Activated CD4-positive, alpha-beta T cell treated with anti-CD3 and anti-CD28 coated beads, Interleukin-2, amount 50 U/mL, for 1 hour (primary cell): ENCODE measurements around the gene RNF130.
"Not testable (repeated sequence)": the region's sequence is repeated elsewhere in the genome, so short reads cannot be mapped to it uniquely, and the experiment has no call there.

Experiments
- DNase-seq: peaks from one replicate; pipeline ENCODE4 v3.0.0-alpha.2; 2020

RNF130 gene

GRCh38 chr5:179964015-179964414 is 107.5 kb downstream of the RNF130 start:
- DNase-seq: no peak

GRCh38 chr5:179963375-179963774 is 108.2 kb downstream of the RNF130 start:
- DNase-seq: no peak

DNA sequence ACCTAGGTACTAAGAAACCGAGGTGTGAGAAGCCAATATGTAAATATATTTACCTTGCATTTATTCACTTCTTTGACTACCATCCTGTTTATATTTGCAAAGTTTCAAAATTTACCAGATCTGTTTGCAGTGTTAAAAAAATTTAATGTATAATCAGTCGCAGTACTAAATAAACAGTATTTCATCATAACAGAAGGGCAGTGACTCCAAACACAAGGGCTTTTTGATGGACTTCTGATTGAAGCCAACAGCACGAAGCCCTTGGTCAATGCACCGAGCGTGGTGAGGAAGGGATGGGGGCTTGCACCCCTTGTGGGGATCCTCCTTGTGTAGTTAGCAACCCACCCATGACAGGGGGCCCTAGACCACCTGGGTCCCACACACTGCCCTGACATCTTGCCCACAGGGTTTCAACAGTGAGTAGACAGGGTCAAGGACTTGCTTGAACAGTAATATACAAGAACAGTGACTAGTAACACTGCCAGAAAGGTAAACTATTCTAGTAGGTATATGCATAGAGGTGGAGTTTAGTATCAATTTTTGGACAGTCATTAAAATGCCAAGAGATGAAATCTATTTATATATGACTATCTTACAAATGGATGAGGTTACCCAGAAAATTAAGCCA is 111.2 kb downstream of the RNF130 start:
- DNase-seq: no peak

DNA sequence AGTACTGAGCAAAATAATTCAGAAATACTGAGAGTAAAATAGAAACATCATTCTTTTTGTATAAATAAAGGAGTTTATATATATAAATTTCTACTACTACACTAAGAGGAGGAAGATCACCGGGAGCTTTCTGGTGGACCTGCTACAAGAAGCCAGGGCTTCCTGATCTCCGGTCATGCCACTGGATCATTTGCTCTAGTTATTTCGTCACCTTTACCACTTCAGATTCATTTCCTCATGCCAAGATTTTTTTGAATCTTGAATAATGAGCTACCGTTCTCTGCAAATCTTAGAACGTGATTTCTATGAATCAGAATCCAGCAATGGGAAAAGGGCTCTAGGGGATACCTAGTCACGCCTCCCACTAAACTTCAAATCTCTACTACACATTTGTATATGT is 111.9 kb downstream of the RNF130 start:
- DNase-seq: no peak

GRCh38 chr5:179959118-179959517 is 112.4 kb downstream of the RNF130 start:
- not testable (repeated sequence) for DNase-seq

- DNase-seq: no peak
Observed at GRCh38 chr5:179955630-179956029, 115.9 kb downstream of the RNF130 start.

- no peak for DNase-seq
Observed at GRCh38 chr5:179955062-179955461, 116.5 kb downstream of the RNF130 start.

DNA sequence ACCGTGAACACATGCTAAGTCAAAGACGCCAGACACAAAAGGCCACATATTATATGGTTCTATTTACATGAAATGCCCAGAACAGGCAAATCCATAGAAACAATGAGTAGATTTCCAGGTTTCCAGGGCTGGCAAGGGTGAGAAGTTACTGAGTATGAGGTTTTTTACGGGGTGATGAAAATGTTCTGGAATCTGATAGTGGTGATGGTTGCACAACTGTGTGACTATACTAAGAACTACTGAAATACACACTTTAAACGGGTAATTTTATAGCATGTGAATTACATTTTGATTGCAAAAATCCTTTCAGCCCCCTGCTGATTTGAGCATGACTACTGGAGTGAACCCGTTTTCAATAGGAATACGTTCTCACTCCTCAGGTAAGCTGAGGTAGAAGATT is 117.1 kb downstream of the RNF130 start:
- DNase-seq: no peak

DNA sequence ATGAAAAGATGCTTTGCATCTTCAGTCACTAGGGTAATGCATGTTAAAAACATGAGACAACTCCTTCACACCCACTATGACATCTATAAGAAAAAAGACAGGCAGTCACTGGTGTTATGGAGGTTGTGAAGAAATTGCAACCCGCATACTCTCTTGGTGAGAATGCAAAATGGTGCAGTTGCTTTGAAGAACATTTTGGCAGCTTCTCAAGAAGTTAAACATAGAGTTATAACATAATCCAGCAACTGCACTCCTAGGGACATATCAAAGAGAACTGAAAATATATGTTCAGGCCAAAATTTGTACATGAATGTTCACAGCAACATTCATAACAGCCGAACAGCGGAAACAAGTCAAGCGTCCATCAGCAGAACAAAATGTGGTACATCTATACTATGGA is 117.6 kb downstream of the RNF130 start:
- DNase-seq: no peak

- DNase-seq: no peak
Observed at GRCh38 chr5:179936976-179937681, 134.4 kb downstream of the RNF130 start.

DNA sequence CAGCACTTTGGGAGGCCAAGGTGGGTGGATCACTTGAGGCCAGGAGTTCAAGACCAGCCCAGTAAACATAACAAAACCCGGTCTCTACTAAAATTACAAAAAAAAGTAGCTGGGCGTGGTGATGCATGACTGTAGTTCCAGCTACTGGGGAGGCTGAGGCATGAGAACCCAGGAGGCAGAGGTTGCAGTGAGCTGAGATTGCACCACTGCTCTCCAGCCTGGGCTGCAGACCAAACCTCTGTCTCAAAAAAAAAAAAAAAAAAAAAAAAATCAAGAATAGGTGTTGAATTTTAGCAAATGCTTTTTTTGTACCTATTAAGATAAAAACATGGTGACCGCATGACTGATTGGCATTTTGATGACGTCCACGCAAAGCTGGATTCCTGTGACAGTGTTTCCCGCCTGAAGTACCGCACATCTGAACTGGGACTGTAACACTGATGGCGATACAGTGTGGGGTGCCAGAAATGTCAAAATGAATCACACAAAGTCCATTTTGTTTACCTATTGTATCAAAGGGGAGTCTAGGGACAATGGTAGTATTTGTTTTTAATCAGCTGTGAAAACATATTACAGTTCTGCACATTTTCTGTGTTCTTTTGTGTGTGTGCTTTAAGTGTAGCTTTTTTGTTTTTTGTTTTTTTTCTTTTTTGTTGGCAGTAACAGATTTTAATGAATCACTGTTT is 140.6 kb downstream of the RNF130 start:
- DNase-seq: no peak

GRCh38 chr5:179927824-179928223 is 143.7 kb downstream of the RNF130 start:
- DNase-seq: no peak

DNA sequence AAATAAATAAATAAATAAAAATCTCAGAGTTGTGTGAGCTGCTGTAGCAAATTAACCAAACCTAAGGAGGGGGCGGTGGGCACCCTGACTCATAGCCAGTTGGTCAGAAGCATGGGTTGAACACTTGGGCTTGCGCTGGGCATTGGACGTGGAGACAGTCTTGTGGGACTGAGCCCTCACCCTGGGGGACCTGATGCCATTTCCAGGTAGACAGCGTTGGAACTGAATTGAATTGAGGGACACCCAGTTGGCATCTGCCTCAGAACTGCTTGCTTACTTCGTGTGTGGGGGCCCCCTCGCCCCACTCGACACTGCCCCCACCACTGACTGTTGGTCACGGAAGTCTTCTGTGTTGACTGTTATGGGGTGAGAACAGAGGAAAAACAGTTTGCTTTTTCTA is 144.9 kb downstream of the RNF130 start:
- DNase-seq: no peak

DNA sequence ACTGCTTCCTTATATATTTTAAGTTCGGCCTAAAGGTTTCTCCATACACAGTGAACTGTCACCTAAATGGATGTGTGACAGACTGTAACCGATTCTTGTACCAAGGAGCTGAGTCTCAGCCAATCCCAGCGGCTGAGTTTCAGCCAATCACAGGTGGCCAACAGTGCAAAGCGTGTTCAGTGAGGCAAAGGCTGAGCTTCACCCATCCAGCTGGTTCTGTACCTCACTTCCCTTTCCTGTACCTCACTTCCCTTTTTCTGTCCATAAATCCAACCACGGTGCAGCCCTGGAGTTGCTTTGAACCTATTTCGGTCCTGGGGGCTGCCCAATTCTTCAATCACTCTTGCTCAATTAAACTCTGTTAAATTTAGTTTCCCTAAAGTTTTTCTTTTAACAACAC is 148.1 kb downstream of the RNF130 start:
- DNase-seq: no peak

DNA sequence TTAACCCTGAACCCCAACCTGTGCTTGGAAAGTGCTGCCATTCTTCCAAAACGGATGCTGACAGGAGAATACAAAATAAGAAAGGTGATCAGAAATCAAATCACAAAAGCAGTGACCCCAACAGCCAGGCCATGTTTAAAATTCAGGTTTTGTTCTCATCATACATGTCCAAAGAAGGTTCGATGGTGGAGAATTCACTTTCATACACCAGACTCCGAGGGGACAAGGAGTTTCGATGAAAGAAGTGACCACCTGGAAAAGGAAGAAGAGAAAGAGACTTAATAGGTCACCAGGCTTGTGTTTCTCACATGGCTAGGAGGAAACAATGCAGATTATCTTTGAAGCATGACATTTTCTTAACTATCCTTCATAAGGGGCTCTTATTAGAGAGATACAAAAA is 151.4 kb downstream of the RNF130 start:
- no peak for DNase-seq

DNA sequence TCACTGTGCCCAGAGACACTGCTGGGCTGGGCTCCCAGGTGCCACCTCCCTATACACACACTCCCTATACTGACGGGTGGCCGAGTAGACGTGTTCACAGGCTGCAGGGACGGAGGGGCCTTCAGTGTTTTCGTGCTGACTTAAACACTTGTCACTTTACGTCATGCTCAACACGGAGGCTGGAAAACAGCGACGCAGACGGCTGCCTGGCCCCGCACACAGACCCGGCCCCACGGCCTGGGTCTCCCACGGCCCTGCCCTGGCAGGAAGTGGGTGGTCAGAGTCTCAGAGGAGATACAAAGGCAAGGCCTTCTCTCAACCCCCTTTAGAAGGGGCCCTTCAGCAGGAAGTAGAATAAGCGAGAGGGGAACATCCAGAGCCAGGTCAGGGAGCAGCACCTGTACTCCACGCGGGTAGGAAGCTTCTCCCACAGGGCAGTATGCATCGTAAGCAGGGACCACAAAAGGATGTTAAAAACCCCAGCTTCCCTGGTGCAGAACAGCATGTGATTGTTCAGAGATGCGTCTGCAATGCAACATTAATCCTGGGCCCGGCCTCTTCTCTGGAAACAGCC is 152.0 kb downstream of the RNF130 start:
- DNase-seq: no peak

- DNase-seq: no peak
Observed at GRCh38 chr5:179918742-179919486, 152.6 kb downstream of the RNF130 start.

GRCh38 chr5:179916523-179916922 is 155.0 kb downstream of the RNF130 start:
- no peak for DNase-seq

GRCh38 chr5:179915406-179915935 is 156.1 kb downstream of the RNF130 start:
- DNase-seq: no peak

DNA sequence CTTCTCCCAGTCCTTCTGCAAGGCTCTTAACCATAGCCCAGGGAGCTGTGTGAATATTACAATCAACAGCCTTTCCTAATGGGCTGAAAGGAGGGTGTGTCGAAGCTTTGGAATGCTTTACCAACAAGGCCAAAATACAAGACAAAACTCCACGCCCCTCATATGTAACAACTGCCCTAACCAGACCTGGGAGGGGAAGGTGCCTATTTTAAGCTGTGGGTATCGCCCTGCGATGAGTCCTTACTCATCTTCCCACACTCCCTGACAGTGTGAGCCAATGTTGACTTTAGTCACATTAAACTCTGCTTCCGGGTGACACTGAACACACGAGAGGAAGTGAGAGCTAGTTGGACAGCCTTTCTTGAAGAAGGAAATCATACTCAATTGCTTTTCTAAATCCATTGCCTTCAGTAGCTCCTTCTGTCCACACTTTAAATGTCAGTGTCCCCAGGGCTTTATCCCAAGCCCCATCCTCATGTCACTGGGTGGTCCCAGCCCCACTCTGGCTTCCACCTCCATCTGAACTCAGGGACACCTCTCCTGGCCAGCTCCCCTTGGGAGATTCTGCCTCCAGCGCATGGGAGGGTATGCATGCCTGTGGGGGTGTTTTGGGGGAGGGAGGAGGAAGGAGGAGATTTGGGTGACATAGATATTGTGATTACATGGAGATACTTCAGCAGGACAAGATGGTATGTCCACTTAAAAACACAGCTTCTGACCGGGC is 157.4 kb downstream of the RNF130 start:
- no peak for DNase-seq

- DNase-seq: no peak
Observed at GRCh38 chr5:179913461-179913860, 158.1 kb downstream of the RNF130 start.

- DNase-seq: no peak
Observed at GRCh38 chr5:179912951-179913350, 158.6 kb downstream of the RNF130 start.
